GM21515 (cell line): ENCODE measurements around the gene ARHGAP40.

Source experiments
- ATAC-seq: cut with Tn5 transposase; IDR thresholded peaks from one replicate; pipeline ENCODE4 v1.9.1; 2021; ENCODE audit not compliant: unreplicated experiment

The ARHGAP40 gene

DNA sequence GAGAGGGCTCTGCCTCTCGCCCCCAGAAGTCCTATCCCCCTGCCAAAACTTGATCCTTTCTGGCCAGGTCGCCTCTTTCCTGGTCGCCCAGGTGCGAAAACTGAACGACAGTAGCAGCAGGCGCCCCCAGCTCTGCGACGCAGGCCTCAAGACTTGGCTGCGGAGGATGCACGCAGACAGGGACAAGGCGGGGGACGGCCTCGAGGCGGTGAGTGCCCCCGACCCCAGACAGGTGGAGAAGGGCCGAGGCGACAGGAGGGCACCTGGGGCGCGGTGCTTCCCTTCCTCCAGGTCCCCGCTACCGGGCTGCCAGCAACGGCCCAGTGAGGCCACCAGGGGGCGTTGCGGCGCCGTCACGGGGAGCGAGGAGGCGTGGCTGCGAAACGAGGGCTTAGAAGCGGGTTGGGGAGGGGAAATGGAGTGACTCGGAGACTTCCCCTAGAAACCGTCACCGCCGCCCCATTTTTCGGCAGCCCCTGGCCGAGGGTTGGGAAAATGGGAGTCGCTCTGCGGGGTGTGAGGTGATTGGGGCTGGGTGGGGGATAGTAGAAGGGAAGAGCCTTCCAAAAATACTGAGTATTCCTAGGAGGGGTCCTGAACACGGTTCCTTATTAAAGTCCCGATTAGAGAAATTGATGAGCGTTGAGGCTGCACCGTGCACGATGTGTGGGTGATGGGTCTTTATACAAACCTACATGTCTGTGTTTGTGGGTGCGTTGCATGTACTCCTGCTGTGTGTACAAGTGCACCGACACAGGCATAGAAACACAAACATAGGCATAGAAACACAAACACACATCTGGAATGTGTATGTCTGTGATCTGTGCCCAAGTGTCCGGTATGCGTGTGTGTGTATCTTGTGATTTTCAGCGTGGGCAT is 44.6 kb downstream of the ARHGAP40 start:
- peak; percentile 85 for ATAC-seq

- ATAC-seq: no peak
Measured at GRCh38 chr20:38649275-38649891, 47.8 kb downstream of the ARHGAP40 start.

GRCh38 chr20:38650010-38650409 is 48.4 kb downstream of the ARHGAP40 start:
- no peak for ATAC-seq

GRCh38 chr20:38651154-38651553 is 49.5 kb downstream of the ARHGAP40 start:
- ATAC-seq: no peak

DNA sequence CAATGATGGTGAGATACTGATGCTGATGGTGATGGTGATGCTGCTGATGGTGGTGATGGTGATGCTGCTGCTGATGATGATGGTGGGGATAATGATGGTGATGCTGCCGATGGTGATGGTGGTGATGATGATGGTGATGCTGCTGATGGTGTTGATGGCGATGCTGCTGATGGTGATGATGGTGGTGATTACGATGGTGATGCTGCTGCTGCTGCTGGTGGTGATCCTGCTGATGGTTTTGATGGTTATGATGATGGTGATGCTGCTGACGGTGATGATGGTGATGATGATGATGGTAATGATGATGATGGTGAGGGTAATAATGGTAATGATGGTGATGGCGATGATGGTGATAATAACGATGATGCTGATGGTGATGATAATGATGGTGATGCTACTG is 50.0 kb downstream of the ARHGAP40 start:
- no peak for ATAC-seq

GRCh38 chr20:38652995-38653394 is 51.4 kb downstream of the ARHGAP40 start:
- no peak for ATAC-seq

GRCh38 chr20:38657390-38657789 is 55.8 kb downstream of the ARHGAP40 start:
- no peak for ATAC-seq

GRCh38 chr20:38658879-38659596 is 57.4 kb downstream of the ARHGAP40 start:
- no peak for ATAC-seq

DNA sequence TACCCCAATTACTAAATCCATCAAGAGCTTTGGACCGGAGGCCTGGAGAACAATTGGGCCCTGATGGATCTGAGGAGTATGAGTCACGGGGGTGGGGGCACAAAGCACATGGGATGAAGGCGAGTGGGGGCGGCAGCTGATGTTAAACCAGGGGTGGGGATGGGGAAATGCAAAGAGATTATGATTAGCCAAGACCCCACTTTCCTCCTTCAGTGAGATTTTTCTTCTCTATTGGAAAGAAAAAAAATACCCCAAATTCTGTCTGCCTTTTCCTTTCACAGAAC is 57.9 kb downstream of the ARHGAP40 start:
- no peak for ATAC-seq

- ATAC-seq: no peak
Measured at GRCh38 chr20:38660429-38660828, 58.8 kb downstream of the ARHGAP40 start.

- no peak for ATAC-seq
Measured at GRCh38 chr20:38663660-38664059, 62.1 kb downstream of the ARHGAP40 start.

DNA sequence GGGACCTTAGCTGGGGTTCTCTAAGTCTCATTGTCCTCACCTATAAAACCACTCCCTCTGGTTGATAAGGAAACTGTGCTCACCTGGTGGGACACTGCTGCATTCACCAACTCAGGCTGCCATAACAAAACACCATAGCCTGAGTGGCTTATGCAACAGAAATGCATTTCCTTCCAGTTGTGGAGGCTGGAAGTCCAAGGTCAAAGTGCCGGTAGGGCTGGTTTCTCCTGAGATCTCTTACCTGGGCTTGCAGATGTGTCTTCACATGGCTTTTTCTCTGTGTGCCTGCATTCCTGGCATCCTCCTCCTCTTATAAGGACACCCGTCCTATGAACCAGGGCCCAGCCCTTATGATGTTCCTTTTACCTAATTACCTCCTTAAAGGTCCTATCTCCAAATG is 62.7 kb downstream of the ARHGAP40 start:
- no peak for ATAC-seq

DNA sequence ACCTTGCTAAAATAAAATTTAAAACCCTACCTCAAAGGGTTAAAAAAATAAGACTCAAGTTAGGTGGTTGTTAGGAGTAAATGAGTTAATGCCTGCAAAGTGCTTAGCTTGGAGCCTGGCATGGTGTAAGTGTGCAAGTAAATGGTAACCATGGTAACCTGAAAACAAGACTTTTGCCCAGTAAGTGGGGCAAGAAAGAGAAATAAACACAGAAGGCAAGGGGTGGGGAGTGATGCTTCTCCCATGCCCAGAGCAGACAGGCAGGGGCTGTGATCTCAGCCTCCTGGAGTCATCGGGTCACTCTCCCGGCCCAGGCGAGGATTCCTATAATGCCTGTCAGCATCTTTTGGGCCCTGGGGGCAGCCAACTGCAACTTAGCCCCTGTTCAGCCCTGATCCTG is 63.5 kb downstream of the ARHGAP40 start:
- ATAC-seq: no peak

- no peak for ATAC-seq
Measured at GRCh38 chr20:38665506-38666285, 64.1 kb downstream of the ARHGAP40 start.

GRCh38 chr20:38667417-38667956 is 65.9 kb downstream of the ARHGAP40 start:
- ATAC-seq: no peak

- ATAC-seq: no peak
Measured at GRCh38 chr20:38669688-38670087, 68.1 kb downstream of the ARHGAP40 start.

DNA sequence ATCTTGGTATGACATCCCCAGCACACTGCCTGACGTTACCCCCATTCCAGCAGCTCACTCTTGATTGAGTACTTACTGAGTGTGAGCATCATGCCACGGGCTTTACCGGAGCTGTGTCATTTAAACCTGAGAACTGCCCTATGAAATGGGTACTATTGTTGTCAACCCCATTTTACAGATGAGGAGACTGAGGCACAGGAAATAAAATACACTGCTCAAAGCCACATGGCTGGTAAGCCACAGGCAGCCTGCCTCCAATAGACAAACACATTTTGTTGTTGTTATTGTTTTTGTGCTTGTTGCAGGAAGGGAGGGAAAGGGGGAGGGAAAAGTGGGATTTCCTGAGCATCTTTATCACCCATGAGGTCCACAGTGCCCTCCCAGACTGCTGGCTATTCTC is 69.2 kb downstream of the ARHGAP40 start:
- ATAC-seq: no peak

GRCh38 chr20:38671186-38671585 is 69.6 kb downstream of the ARHGAP40 start:
- ATAC-seq: no peak

DNA sequence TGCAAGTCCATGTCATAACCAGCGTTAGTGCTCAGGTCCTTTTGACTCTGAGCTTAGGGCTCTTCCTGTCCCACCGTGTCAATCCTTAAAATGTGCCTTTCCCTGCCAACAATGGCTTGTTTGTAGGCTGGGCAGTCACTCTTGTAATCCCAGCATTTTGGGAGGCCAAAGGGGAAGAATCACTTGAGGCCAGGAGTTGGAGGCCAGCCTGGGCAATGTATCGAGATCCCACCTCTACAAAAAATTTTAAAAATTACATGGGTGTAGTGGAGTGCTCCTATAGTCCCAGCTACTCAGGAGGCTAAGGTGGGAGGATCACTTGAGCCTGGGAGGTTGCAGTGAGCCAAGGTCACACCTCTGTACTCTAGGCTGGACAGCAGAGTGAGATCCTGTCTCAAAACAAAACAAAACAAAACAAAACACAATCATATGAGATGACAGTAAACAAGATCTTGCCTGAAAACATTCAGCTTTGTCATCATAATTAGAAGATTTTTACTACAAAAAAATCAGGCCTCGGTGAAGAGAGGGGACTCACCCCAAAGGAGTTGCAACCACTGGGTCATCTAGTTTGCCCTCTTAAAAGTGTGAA is 70.2 kb downstream of the ARHGAP40 start:
- ATAC-seq: no peak

DNA sequence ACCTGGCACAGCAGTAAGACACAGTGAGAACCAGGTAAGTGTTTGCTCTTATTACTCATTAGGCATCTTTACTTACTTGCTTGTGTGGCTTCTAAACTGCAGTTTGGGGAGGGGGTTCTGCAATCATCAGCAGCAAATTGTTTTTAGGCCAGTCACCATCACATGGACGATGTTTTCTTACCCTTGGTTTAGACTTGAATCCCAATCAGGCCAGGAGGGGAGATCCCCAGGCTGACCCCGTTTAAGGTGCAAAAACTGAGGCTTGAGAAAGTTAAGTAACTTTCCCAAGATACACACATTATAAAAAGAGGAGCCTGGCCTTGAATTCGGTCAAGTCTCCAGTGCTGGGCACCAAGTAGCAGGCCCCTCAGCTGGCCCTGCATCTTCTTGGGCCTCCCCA is 70.9 kb downstream of the ARHGAP40 start:
- ATAC-seq: no peak

- no peak for ATAC-seq
Measured at GRCh38 chr20:38673261-38673660, 71.7 kb downstream of the ARHGAP40 start.
